Left hindlimb (tissue), 1 donor: ENCODE data around the gene ZNF846.
"Not testable (repeated sequence)": the region's sequence is repeated elsewhere in the genome, so short reads cannot be mapped to it uniquely, and the experiment has no call there.

Experiments
- DNase-seq: peaks from one replicate; pipeline ENCODE4 v3.0.0-alpha.2; 2018

ZNF846 gene

GRCh38 chr19:9782338-9782737, 13.8 kb upstream of the ZNF846 start:
- no peak for DNase-seq

DNA sequence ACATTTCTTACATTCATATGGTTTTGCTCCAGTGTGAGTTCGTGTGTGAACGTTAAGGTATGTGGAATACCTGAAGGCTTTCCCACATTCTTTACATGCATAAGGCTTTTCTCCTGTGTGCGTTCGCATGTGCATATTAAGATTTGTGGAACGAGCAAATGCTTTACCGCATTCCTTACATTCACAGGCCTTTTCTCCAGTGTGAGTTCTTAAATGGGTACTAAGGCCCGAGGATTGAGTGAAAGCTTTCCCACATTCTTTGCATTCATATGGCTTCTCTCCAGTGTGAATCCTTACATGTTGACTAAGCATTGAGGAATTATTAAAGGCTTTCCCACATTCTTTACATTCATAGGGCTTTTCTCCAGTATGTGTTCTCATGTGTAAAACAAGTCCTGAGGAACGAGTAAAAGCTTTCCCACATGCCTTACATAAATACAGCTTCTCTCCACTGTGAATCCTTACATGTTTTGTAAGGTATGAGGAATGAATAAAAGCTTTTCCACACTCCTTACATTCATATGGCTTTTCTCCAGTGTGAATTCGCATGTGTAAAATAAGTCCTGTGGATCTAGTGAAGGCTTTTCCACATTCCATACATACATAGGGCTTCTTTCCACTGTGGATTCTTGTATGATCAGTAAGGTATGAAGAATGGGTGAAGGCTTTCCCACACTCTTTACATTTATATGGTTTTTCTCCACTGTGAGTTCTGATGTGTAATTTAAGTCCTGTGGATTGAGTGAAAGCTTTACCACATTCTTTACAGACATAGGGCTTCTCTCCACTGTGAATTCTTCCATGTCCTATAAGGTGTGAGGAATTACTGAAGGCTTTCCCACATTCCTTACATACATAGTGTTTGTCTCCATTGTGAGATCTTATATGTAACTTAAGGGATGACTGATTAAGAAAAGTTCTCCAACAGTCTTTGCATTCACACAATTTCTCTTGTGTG, 10.7 kb downstream of the ZNF846 start:
- no peak for DNase-seq

DNA sequence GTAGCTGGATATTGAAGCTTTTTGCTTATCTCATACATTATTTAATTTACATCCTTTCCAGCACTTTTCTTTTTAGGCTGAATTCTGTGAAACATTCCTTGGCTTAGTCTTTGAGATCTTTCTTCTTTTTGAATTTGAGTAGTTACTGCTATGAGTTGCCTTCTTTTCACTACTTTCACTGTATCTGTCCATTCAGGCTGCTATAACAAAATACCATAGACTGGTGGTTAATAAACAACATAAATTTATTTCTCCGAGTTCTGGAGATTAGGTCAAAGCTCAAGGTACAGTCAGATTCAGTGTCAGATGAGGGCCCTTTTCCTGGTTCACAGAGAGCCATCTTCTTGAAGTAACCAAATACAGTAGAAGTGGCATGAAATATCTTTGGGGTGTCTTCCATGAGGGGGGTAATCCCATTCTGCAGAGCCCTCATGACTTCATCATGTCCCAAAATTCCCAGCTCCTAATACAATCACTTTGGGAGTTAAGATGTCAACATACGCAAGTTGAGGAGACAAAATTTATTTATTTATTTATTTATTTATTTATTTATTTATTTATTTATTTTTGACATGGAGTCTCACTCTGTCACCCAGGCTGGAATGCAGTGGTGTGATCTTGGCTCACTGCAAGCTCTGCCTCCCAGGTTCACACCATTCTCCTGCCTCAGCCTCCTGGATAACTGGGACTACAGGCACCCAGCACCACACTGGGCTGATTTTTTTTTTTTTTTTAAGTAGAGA, 15.7 kb downstream of the ZNF846 start:
- no peak for DNase-seq

DNA sequence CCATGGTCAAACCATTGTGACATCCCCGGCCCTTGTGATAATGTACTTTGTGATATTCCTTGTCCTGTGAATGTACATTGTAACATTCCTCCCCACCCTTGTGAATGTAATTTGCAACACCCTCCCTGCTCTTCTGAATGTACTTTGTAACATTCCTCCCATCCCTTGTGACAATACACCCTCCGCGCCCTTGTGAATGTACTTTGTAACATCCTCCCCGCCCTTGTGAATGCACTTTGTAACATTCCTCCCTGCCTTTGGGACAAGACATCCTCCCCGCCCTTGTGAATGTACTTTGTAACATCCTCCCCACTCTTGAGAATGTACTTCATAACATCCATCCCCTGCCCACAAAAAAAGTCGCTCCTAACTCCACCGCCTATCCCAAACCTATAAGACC, 17.1 kb downstream of the ZNF846 start:
- no peak for DNase-seq

DNA sequence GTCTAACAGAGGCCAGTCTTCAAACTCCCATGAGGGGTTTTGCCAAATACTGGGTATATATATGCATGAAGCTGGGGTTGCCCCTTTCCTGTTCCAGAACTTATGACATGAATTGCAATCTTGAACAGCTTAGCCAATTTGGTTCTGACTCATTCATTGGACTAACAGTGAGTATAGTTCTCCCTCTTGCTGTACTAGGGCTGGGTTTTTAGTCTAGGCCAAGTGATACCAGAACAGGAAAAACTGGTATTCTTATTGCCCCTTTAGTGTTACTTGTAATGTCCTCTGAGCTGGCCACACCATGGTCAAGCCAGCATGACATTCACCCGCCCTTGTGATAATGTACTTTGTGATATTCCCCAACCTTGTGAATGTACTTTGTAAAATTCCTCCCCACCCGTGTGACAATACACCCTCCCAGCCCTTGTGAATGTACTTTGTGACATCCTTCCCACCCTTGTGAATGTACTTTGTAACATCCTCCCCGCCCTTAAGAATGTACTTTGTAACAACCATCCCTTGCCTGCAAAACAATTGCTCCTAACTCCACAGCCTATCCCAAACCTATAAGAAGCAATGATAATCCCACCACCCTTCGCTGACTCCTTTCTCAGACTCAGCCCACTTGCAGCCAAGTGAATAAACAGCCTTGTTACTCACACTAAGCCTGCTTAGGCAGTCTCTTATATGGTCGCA, 26.9 kb downstream of the ZNF846 start:
- no peak for DNase-seq

DNA sequence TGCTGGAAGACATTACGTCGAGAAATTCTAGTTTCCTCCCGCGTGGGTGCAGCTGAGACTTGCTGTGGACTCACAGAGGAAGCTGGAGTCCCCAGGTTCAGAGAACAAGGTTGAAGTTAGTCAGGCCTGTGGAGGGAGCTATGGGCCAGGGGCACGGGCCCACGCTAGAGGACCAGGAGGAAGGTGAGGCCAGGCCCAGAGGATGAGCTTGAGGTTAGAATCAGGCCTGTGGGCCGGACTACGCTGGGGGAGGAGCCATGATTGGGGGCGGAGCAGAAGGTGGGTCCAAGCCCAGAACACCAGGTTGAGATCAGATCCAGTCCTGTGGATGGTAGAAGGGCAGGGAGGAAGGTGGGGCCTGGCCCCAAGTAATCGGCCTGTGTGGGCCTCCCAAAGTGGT, 32.6 kb downstream of the ZNF846 start:
- DNase-seq, result no peak

DNA sequence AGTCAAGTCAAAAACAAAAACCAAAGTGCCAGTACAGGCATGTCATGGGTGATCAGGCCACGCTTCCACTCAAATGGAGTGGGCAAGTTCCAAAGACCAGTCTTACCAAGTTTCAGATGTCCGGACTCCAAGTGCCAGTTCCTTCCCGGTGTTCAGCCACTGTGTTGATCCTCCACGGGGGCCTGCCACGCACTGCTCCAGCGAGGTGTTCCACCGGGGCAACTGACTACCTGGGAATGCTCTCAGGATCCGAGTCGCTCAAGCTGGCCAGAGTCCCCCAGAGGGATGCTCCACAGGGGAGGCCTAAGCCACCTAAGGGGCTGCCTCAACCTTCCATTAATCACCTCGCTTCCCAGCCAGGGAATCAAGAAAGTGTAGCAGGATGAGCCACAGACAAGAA, 38.5 kb downstream of the ZNF846 start:
- DNase-seq, result not testable (repeated sequence)

DNA sequence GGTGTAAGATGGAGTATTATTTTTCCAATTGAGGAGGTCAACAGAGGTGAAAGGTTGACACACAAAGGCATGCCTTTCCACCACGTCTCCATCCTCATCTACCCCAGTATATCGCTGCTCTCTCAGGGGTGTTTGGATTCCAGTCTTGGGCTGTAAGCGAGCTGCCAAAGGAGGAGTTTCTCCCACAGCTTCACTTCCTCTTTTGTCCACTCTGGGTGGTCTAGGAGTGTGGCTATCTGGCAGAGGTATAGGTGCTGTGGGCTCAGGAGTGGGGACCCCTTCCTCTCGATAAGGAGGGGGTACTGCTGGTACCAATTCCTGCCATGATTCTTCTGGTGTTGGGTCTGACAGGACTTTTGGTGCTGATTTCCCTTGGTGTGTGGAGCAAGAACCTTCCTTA, 39.4 kb downstream of the ZNF846 start:
- no peak for DNase-seq

GRCh38 chr19:9727644-9728043, 40.9 kb downstream of the ZNF846 start:
- no peak for DNase-seq

- not testable (repeated sequence) for DNase-seq
Measured at GRCh38 chr19:9725508-9726201, 42.9 kb downstream of the ZNF846 start.

DNA sequence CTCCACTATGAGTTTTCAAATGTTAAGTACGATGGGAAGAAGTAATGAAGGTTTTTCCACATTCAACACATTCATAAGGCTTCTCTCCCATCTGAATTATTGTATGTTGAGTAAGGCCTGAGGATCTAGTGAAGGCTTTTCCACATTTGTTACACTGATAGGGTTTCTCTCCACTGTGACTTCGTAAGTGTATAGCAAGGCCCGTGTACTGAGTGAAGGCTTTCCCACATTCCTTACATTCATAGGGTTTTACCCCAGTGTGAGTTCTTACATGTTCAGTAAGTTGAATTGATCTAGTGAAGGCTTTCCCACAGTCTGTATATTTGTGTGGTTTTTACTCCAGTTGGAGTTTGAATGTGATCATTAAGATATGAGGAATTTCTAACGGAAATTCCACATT, 44.4 kb downstream of the ZNF846 start:
- DNase-seq, result no peak

DNA sequence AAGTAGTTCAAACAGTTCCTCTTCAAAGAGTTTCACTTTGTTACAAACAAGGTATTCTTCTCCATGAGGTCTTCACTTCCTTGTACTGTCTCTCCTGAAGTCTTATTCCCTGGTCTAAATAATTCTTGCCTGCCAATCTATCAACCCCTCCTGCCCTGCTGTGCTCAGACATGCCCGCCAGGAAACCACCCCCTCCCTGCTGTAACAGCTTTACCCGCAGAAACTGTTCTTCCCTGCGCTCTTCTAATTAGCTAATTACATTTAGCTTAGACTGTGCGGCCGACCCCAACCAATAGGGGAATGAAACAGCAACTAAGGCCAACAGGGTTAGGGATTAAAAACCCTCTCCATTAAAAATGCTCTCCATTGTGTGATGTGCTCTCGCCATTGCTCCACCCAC, 46.7 kb downstream of the ZNF846 start:
- DNase-seq, result no peak

DNA sequence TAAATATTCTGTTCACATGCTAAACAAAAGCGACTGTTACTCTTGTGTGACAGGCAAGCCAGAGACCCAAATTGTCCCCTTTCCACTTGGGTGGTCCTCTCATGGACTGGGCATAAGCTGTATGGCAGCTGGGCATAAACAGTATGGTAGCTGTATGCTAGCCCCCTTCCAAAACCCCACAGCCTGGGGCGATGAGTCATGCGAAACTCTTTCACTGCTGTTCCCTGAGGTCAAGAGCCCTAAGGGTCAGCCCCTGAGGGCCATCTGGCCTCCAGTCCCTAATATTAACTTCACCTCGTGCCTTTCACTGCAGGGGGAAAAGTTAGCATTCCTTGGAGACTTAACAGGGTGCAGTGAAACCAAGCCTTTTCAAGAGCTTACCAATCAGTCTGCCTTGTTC, 48.0 kb downstream of the ZNF846 start:
- no peak for DNase-seq

GRCh38 chr19:9711815-9712214, 56.7 kb downstream of the ZNF846 start:
- DNase-seq, result no peak

GRCh38 chr19:9709305-9709704, 59.2 kb downstream of the ZNF846 start:
- DNase-seq, result no peak

DNA sequence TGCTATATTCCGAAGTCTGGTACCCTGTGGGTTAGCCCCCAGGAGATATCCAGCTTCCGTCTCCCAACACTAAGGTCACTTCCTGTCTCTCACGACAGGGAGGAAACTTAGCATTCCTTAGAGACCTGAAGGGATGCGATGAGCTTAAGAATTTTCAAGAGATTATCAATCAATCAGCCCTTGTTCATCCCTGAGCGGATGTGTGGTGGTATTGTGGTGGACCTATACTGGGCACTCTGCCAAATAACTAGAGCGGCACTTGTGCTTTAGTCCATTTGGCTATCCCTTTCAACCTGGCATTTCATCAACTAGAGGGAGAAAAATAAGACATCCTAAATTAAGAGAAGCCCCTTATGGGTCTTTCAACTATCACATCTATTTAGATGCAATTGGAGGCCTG, 62.7 kb downstream of the ZNF846 start:
- DNase-seq, result no peak

DNA sequence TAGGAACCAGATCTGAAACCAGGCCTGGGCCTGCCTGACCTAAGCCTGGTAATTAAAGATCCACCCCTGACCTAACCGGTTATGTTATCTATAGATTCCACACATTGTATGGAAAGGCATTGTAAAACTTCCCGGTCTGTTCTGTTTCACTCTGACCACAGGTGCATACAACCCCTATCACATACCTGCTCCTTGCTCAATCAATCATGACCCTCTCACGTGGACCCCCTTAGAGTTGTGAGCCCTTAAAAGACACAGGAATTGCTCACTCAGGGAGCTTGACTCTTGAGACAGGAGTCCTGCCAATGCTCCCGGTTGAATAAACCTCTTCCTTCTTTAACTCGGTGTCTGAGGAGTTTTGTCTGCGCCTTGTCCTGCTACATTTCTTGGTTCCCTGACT, 66.4 kb downstream of the ZNF846 start:
- DNase-seq, result no peak
